T follicular helper cell (primary cell): ENCODE results near the gene CHAD.
"Not testable (repeated sequence)": the region's sequence is repeated elsewhere in the genome, so short reads cannot be mapped to it uniquely, and the experiment has no call there.

Experiments
- DNase-seq: peaks from one replicate; pipeline ENCODE4 v3.0.0-alpha.2; 2020; ENCODE audit warnings: low read depth

The CHAD gene

DNA sequence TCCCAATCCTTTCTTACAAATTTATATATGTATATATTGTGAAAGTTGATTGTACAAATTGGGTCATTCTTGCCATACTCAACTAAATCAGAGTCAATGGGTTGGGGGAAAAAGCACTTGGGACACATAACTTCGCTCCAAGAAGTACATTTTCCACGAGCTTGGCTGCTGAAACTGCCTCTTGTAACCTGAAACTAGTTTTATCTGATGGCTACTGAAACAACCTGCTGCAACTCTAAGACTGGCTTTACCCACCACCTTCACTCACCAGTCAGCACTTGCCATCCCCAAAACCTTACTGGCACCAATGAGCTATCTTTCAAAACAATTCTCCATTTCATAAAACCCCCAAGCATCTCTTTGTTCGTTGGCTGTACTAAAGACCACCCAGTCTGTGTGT lies 25.1 kb upstream of the CHAD start:
- DNase-seq = no peak

DNA sequence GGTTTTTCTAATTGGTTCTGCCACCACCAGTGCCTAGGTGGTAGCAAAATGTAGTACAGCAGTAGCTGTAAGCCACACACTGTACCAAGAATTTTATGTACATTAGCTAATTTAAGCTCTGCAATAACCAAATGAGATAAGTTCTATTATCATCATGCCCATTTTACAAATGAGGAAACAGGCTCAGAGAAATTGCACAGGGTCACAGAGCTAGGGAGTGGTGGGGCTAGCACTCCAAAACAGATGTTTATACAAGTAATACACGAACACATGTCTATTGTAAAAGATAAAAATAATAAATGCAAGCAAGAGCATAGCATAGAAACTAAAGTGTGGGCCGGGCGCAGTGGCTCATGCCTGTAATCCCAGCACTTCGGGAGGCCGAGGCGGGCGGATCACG lies 23.5 kb upstream of the CHAD start:
- DNase-seq = no peak

DNA sequence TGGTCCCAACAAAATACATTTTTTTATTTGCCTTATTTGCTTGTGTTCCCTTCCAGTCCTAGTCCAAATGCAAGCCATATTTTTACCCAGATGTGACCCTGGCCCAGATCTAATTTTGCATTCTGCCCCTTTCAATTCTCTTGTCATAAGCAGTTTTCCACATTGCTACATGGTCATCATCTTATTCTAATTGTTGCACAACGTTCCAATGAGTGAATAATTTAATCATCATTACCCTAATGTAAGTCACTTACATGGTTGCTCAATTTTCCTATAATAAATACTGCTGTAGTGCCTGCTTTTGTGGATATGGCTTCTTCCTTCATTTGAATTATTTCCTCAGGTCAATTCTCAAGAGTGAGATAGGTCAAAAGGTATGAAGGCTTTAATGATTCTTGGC lies 22.8 kb upstream of the CHAD start:
- DNase-seq = no peak

DNA sequence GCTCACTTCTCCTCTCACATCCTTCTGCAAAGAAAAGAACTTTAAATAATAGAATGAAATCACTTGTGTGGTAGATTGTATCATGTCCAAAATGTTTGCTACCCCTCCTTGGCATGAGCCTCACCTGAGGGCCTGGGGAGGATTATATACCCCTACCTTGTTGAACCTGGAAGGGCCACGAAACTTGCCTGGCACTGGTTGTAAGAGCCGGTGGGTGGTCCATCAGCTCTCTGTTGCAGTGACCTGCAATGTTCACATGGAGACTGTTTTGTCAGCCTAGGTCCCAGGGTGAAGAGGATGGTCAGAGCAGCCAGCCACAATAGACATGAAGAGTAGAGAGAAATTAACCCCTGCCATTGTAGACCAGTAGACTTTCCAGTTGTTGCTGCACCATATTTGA lies 20.2 kb upstream of the CHAD start:
- DNase-seq = no peak

DNA sequence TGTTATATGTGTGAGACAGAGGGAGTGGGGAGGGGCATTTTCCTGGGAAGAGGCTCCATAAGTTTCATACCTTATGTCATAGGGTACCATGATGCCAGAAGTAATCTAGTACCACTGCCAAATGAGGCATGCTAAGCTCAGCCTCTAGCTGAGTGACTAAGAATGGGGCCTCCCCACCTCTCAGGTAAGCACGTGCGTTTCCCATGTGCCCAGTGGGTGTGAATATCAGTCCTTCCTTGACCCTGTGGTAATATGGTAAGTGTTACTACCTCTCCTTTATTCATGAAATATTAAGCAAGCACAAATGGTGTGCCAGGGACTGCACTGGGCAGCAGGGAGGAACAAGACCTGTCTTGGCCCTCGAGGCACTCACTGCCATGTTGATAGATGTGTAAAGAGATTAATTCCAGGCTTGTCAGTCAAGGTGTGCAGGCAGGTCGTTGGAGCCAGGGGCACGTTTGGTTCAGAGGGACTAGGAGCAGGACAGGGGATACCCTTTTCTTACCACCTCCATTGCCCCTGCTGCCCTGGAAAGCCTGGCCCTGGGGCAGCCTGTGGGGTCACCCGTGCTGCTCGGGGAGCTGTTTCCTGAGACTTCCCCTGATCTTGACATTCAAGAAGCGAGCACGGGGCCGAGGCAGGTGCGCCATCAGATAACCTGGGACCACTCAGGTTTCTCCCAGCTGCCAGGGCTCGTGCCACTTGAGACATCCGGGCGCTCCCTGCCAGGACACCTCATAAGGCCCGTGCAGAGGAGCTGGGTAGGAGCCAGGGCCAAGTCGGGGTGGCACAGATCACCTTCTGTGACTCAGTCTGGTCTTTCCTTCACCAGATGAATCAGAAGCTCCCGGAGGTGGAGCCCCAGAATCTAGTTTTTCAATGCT lies 18.8 kb upstream of the CHAD start:
- no peak for DNase-seq

DNA sequence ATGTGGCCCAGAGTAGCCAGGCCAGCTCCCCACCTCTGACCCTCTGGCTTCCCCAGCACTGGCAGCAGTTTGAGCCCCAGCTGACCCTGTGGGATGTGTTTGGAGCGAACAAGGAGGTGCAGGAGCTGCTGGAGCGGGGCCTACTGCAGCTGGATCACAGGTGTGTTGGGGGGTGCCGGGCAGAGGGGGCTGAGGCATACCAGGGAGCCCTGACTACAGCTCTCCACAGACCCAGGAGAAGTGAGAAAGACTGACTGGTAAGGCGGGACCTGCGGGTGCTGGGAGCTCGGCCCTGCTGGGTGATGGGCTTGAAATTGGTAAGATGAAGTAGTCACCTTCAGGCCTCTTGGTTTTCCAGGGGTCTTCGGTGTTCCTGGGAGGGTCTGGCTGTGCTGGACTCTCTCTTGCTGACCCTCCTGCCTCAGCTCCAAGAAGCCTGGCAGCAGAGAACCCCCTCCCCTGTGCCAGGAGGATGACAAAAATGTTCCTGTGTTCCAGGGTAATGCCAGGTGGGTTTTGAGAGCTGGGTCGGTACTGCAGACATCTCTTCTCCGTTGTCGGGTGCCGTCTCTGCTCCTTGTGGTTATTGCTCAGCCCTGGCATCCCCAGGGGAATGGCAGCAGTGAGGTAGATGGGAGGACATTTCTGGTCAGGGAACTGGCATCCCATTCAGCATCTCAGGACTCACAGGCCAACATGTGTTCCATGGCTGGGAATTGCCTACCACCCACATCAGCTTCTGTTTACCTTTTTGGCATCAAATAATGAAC lies 15.9 kb upstream of the CHAD start:
- DNase-seq = no peak

DNA sequence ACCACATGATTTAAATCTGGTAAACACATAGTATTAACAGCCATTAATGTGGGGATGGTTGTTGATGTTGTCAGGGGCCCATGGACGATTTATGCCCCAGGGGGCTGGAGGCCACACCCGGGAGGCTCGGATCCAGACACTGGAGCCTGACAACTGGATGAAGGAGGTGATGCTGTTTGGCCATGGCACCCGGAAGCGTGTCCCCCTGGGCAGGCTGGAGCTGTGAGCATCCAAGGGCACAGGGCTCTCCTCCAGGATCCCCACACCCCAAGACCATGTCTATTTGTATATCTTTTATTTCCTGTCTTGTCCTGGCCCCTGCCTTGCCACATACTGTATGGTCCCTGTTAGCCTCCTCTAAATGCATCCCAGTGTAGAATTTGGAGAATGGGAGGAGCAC lies 14.6 kb upstream of the CHAD start:
- DNase-seq = no peak

DNA sequence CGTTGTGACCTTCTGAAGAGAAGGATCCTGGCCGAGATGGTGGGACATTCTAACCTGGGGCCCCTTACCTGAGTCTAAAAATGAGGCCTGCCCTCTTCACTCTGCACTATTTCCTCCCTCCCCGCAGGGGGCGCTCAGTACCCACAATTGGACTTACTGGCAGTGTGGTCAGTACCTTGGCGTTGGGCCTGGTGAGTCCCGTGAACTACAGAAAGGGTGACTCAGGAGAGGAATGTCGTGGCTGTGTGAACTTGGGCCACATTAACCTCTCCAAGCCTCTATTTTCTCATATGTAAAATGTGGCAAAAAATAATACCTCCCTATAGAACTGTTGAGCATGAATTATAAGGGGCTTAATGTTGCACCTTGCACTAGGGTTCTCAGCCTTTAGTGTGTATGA lies 13.8 kb upstream of the CHAD start:
- DNase-seq = peak; percentile 53

DNA sequence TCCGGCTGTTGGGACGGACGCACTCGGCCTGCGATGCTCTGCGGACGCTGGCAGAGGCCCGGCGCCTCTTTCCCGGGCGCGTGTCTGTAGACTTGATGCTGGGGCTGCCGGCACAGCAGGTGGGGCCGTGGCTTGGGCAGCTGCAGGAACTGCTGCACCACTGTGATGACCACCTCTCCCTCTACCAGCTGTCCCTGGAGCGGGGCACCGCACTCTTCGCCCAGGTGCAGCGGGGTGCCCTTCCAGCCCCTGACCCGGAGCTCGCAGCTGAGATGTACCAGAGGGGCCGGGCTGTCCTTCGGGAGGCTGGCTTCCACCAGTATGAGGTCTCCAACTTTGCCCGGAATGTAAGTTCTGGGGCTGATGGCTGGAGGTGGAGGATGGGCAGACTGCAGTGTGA lies 13.4 kb upstream of the CHAD start:
- no peak for DNase-seq

DNA sequence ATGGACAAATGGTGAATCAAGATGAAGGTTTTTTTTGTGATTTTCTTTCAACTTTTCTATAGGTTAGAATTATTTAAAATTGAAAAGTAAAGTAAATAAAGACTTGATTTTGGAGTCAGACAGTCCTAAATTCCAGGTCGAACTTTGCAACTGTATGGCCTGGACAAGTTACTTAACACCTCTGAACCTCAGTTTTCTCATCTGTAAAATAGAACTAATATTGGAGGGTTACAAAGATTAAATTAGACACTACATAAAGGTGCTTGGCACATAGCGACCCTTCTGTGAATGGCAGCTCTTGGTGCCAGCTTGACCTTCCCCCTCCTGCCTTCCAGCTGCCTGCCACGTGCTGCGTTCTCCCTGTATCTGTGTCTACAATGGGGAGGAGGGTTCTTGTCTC lies 13.0 kb upstream of the CHAD start:
- no peak for DNase-seq

DNA sequence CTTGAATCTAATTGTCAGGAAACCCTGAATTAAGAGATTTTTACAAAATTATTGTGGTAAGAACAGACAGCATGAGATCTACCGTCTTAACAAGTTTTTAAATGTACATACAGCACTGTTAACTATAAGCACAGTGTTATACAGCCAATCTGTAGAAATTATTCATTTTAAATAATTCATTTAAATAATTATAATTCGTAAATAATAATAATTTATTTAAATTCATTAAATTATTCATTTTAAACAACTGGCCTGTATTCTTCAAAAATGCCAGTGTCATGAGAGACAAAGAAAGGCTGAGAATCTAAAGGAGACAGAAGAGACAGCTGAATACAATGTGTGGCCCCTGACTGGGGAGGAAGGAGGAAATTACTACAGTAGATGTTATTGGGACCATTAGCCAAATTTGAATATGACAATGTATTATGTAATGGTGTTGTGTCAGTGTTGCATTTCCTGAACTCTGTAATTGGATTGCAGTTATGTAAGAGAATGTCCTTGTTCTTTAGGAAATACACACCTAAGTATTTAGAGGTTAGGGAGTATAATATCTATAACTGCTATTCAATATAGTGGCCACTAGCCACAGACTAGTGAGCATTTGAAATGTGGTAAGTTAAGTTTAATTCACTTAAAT lies 12.3 kb upstream of the CHAD start:
- no peak for DNase-seq

DNA sequence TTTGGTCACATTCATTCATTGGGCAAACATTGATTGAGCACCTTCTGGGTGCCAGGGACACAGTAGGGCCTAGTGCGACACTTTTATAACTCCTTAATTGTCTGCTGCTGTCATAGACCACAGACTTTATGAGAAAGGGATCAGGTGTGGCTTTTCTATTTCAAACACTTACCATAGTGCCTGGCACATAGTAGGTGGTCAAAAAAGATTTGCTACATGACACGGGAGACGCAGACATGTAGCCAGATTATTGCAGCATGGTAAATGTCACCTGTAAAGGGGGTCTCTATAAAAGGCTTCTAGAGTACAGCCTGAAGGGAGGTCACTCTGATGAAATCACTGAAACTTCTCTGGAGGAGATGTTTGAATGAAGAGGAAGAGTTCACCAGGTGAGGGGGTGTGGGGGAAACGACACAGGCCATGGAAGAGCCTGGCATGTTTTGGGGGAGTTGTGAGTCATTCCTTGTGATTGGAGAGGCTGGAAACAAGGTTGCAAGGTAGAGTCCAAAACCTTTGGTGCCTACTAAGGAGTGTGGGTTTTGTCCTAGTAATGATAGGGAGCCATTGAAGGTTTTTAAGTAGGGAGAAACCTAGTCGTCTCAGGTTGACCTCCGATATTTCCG lies 11.6 kb upstream of the CHAD start:
- DNase-seq = no peak

DNA sequence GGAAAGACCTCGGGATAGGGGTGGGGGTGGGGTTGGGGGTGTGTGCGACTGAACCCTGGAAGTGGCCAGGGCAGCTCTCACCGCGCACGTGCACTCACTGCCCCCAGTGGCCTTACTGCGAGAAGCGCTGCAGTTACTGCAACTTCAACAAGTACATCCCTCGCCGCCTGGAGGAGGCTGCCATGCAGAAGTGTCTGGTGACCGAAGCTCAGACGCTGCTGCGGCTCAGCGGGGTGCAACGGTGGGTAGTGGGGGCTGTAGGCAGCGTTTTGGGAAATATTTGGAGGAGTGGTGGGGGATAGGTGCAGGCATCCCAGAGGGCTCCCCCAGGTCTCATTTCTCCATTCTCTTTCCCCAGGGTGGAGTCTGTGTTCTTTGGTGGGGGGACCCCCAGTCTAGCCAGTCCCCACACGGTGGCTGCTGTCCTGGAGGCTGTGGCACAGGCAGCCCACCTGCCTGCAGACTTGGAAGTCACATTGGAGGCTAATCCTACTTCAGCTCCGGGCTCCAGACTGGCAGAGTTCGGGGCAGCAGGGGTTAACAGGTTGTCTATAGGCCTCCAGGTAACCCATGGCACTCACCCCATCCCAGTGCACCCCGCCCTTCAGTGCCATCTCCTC lies 11.0 kb upstream of the CHAD start:
- DNase-seq = peak; percentile 41

DNA sequence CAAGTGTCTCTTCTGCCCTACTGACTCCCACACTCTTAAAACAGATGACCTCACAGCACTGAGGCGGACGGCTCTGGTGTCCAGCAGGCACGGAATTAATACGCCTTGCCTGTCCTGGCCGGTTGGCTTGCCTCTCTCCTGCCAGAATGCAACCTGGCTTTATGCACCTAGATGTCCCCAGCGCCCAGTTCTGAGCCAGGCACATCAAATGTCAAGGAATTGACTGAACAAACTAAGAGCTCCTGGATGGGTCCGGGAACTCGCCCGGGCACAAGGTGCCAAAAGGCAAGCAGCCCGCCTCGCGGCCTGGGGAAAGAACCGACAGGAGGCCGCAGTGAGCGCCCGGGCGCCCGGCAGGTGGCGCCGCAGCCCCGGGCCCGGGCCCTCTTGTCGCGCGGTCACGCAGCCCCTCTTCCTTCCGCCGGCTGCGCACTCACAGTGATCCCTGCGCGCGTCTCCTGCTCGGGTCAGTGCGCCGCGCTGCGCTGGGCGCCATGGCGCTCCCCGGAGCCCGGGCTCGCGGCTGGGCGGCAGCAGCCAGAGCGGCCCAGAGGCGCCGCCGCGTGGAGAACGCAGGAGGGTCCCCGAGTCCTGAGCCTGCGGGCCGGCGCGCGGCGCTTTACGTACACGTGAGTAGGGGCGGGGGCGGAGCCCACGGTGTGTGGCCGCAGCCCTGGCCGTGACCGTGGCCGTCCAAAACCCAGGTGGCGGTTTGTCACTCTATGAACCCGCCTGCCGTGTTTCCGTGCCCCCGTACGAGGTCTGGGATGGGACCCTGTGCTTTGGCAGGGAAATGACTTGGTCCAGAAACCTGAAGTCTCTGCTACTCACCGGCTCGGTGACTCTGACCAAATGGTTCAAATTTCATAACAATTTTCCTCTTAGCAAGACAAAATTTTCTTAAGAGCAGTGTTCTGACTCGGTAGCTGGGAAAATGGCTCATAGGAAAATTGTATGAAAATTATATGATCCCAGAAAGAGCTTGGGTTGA lies 10.0 kb upstream of the CHAD start, which contains the start of gene RSAD1:
TSS of gene RSAD1 (plus strand) at position 470 of the 991 bp plus-strand sequence. CDS start at position 495, 25 bp downstream.
- peak; percentile 71 for DNase-seq

DNA sequence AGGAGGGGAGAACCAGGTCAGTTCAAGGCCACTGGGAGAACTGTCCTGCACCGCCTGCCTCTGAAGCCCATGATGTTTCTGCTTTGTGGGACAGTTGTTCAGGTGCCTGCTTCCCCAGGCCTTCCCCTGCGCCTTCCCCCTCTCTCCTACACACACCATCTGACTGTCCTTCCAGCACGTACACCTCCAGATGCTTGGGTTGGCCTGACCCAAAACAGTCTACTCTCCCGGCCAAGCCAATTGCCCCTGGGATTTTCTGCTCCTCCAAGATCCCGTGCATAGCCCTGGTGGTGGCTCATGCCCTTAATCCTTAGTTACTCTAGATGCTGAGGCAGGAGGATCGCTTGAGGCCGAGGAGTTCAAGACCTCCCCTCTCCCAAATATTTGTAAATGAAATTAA lies 9.3 kb upstream of the CHAD start:
- no peak for DNase-seq

DNA sequence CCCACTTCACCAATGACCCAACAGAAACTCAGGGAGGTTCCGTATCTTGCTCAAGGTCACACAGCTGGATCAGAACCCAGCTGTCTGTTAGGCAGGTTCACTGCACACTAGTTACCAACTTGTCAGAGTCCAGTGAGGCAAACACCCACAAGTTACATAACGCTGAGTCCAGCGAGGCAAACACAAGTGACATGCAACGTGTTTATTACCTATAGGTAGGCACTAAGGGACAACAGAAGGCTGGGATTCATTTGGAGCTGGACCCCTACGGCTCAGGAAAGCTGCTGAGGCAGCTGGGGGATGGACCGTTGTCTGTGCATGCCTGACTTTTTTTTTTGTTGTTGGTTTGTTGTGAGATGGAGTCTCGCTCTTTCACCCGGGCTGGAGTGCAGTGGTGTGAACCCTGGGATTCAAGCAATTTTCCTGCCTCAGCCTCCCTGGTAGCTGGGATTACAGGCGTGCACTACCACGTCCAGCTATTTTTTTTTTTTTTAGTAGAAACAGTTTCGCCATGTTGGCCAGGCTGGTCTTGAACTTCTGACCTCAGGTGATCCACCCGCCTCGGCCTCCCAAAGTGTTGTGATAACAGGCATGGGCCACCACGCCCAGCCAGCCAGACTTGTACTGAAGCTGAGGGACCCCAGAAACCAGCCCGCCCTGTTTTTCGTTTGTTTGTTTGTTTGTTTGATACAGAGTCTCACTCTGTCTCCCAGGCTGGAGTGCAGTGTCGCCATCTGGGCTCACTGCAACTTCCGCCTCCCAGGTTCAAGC lies 8.1 kb upstream of the CHAD start:
- DNase-seq = no peak

DNA sequence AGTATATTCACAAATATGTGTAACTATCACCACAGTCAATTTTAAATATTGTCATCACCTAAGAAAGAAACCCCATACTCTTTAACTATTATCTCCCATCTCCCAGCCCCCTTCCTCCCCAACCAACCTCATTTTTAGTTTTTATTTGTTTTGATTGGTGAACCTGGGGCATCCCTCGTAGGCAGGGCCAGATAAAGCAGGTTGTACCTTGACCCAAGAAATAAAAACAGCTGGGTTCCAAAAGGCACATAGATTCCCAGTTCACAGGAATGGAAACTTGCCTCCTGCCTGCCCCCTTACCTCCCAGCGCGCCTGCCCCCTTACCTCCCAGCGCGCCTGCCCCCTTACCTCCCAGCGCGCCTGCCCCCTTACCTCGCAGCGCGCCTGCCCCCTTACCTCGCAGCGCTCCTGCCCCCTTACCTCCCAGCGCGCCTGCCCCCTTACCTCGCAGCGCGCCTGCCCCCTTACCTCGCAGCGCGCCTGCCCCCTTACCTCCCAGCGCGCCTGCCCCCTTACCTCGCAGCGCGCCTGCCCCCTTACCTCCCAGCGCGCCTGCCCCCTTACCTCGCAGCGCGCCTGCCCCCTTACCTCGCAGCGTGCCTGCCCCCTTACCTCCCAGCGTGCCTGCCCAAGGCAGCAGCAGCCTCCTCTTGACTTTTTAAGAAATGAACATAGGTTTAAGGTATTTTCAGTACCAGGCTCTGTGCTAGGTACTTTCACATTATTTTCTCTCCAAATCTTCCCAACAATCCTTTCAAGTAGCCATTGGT lies 7.3 kb upstream of the CHAD start:
- not testable (repeated sequence) for DNase-seq

DNA sequence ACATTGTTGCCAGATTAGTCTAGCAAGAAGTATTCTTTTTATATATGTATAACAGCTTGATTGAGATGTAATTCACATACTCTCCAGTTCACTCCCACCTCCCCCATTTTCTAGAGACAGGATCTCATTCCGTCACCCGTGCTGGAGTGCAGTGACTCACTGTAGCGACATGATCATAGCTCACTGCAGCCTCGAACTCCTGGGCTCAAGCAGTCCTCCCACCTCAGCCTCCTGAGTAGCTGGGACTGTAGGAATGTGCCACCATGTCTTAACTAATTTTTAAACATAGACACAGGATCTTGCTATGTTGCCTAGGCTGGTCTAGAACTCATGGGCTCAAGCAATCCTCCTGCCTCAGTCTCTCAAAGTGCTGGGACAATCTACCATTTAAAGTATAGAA lies 6.7 kb upstream of the CHAD start:
- no peak for DNase-seq

DNA sequence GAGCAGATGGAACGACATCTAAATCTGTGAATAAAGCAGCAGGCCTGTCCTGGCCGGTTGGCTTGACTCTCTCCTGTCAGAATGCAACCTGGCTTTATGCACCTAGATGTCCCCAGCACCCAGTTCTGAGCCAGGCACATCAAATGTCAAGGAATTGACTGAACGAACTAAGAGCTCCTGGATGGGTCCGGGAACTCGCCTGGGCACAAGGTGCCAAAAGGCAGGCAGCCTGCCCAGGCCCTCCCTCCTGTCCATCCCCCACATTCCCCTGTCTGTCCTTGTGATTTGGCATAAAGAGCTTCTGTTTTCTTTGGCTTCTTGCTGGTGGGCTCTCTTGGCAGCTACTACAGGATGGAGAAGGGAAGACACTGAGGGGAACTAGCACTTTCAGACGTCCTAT lies 5.8 kb upstream of the CHAD start:
- DNase-seq = no peak
